ENCODE measurements around the gene S100A3.

GRCh38 chr1:153513023-153513422 lies 36.0 kb downstream of the S100A3 start:
- no peak for TF ChIP-seq CTCF (IDR thresholded peaks at IDR 0.05)
- no peak for TF ChIP-seq POLR2A (IDR thresholded peaks at IDR 0.05)
